GM19463 (cell line): Measurements from ENCODE around the gene LCP1.

Experiments
- ATAC-seq: cut with Tn5 transposase; IDR thresholded peaks from one replicate; pipeline ENCODE4 v1.9.1; 2021; ENCODE audit warnings: mild to moderate bottlenecking, moderate library complexity; ENCODE audit not compliant: unreplicated experiment

The LCP1 gene

GRCh38 chr13:46131705-46132104, 50.3 kb downstream of the LCP1 start:
- no peak for ATAC-seq

GRCh38 chr13:46129955-46130618, 51.9 kb downstream of the LCP1 start:
- ATAC-seq = no peak

- ATAC-seq = no peak
Observed at GRCh38 chr13:46129124-46129523, 52.9 kb downstream of the LCP1 start.

- ATAC-seq = no peak
Observed at GRCh38 chr13:46127358-46128023, 54.5 kb downstream of the LCP1 start.

GRCh38 chr13:46126552-46127357, 55.2 kb downstream of the LCP1 start:
- peak; percentile 63 for ATAC-seq

- ATAC-seq = no peak
Observed at GRCh38 chr13:46126056-46126455, 55.9 kb downstream of the LCP1 start.

- ATAC-seq = no peak
Observed at GRCh38 chr13:46124967-46125933, 56.7 kb downstream of the LCP1 start.

- no peak for ATAC-seq
Observed at GRCh38 chr13:46124531-46124966, 57.4 kb downstream of the LCP1 start.

GRCh38 chr13:46122304-46122703, 59.7 kb downstream of the LCP1 start:
- ATAC-seq = no peak

- no peak for ATAC-seq
Observed at GRCh38 chr13:46121597-46122163, 60.3 kb downstream of the LCP1 start.

- no peak for ATAC-seq
Observed at GRCh38 chr13:46121033-46121432, 60.9 kb downstream of the LCP1 start.

- ATAC-seq = no peak
Observed at GRCh38 chr13:46119883-46120614, 61.9 kb downstream of the LCP1 start.

- ATAC-seq = no peak
Observed at GRCh38 chr13:46116653-46117502, 65.1 kb downstream of the LCP1 start.

GRCh38 chr13:46114613-46115012, 67.4 kb downstream of the LCP1 start:
- ATAC-seq = no peak

GRCh38 chr13:46113596-46113995, 68.4 kb downstream of the LCP1 start:
- ATAC-seq = no peak

- ATAC-seq = no peak
Observed at GRCh38 chr13:46111151-46111550, 70.8 kb downstream of the LCP1 start.

GRCh38 chr13:46109451-46109850, 72.5 kb downstream of the LCP1 start:
- no peak for ATAC-seq

- no peak for ATAC-seq
Observed at GRCh38 chr13:46106839-46107371, 75.1 kb downstream of the LCP1 start.
